Activated CD8-positive, alpha-beta memory T cell treated with anti-CD3 and anti-CD28 coated beads, Interleukin-2, amount 50 U/mL, for 1 hour (primary cell): ENCODE data around the gene HMCES.

Source experiments
- DNase-seq: peaks from one replicate; pipeline ENCODE4 v3.0.0-alpha.2; 2020; ENCODE audit errors: extremely low read depth

The HMCES gene

DNA sequence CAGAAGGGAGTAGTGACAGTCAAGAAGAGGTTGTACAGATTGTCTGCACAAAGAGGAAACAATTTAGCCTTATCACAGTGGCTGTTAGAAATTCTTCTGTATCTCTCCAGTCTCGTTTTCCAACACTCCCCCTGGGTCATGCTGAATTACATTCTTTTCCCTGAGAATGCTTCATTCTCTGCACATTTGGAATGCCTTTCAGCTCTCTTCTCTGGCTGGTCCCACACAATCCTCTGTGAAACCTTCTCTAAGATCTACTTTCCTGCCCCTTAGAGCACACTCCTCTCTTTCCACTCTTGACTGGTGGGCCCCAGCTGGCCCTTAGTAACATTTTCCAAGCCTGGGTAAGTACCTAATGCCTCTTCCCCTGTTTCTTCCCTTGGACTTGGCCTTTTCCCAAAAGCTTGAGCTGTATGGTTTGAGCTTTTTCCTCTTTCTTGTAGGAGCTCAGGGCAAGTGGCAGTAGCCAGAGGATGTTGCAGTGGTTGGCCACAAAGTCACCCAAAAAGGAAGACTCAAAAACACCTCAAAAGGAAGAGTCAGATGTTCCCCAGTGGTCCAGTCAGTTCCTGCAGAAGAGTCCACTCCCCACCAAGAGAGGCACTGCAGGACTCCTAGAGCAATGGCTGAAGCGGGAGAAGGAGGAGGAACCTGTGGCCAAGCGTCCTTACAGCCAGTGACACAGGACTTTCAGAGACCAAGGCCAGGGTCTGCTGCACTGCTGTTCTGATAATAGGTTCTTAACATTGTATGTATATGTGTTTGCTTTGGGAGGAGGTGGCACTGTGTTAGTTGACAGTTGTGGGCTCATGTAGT lies 25.7 kb downstream of the HMCES start:
- no peak for DNase-seq

DNA sequence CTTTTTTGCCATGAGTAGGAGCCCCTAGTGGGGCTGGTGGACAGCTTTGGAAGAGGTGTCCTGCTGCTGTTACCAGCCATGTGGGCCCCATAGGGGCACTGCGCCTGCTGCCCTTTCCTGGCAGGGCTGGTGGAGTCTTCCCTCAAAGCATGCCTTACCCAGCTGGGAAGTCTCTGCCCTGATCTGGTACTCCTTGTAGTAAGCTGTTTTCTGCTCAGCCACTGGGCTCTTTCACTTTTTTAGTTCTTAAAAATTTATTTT lies 26.2 kb downstream of the HMCES start:
- no peak for DNase-seq

DNA sequence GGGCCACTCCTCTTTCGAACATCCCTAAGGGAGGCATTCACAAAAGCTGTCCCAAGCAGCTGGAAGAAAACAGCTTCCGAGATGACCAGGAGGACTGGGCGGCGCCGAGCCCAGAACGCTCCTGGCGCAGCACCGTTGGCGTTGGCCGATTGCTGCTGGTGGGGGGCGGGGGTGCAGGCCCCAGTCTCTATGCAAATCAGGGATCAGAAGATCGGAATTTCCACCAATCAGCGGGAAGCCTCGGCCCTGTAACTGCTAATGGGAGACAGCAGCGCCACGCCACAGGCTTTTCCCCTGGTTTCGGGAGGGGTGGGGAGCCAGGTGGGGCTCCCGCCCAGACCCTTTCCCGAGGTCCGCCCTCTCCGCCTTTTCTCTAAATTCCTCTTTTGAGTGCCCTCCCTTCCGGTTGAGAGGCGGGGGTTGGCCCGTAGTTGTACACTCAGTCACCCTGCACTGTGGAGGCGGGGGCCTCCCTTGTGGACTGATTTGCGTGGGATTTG lies 27.0 kb downstream of the HMCES start:
- DNase-seq: no peak

DNA sequence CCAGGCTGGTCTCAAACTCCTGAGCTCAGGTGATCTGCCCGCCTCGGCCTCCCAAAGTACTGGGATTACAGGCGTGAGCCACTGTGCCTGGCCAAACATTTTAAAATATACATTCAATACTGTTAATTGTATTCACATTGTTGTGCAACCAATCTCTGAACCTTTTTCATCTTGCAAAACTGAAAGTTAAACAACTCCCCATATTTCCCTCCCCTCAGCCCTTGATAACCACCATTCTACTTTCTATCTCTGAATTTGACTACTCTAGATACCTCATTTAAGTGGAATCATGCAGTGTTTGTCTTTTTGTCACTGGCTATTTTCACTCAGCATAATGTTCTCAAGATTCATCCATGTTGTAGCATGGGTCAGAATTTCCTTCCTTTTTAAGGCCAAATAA lies 30.0 kb downstream of the HMCES start:
- DNase-seq: no peak

DNA sequence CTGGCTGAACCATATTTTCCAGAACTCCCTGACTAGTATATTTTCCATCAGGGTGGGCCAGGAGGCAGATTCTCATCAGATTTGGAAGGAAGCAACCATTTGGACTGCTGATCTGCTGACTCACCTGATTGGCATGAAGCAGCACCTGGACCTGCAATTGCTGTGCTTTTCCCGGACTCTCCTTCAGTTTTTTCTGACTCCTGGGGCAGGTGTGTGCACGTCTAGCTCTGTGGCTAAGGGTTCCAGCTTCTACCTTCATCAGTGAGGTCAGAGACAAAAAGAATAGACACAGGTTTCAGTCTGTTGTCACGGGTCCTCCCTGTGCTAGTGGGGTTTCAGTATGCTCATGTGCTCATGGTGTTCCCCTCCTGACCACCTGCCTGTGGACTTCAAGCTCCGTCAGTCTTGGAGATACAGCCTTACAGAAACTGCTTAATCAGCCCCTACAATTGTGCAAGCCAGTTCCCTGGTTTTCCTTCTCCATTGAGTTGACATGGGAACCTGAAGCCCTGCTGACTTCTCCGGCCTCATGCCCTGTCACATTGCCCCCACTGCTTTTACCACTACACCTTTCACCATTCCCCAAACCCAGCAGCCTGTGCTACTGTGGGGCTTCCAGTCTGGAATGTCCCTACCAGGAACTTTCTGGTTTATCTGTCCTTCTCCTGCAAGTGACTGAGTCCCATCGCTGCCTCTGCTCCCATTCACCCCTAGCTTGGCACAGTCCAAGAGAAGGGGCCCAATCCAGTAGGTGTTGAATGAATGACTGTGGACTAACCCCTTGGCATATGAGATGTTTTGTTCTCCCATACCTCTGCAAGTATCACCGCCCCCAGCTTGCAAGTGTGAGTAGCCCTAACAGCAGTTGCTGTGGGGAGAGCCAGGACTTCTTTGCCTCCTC lies 31.7 kb downstream of the HMCES start:
- no peak for DNase-seq

DNA sequence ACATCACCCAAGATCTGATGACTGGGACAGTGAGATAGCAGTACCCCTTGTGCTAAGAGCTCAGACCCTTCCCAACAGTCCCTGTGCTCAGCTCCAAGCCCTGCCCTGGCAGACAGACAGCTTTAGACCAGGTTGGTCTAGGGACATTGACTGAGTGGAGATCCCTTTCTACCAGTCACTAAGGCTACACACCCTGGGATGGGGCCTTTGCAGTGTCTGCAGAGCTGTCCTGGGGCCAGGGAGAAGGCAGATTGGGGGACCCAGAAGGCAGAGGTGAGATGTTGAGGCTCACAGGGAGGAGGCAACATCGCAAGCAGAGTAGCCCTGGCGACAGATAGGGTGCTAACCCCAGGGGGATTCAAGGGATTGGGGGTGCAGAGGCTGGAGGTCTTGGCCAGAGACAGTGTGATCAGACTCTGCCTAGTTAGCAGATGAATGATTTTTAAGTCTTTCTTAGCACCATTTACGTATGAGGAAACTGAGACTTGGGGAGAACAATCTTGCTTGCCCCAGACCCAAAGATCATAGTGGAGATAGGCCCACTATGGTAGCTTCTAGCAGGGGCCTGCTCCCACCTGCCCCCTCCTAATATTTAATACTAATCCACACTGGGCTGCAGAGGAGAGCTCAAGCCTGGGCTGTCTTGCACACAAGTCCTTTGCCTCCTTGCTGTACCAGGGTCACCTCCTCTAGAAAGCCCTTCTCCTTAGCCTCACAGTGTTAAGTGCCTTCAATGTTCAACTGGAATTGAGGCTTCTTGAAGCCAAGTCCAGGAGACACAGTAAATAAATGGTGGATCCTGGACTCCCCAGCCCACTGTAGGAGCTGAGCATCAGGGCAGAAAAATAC lies 32.6 kb downstream of the HMCES start:
- DNase-seq: no peak

DNA sequence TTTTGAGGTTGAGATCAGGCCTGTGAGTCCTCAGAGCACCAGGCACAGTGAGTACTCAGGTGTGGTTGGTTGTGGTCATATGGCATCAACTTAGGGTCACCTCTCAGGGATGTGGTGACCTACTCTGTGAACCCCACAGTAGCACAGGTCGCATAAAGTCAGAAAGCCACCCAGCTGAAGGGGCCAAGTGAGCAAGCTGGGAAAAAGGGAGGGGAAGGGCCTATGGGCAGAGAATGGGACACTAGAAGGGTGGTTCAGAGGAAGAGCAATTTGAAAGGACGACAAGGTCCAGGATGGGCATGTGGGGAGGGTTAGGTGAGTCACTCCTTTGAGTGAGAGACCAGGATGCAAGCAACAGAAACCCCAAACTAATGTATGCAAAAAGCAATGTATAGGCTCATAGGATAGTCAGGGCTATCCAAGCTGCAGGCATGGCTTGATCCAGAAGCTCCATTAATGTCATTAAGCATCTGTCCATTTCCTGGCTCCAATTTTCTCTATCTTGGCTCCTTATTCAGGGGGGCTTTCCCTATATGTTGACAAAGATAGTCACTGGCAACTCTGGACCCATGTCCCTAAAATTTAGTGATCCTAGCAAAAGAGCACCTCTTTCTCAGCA lies 33.5 kb downstream of the HMCES start:
- no peak for DNase-seq

DNA sequence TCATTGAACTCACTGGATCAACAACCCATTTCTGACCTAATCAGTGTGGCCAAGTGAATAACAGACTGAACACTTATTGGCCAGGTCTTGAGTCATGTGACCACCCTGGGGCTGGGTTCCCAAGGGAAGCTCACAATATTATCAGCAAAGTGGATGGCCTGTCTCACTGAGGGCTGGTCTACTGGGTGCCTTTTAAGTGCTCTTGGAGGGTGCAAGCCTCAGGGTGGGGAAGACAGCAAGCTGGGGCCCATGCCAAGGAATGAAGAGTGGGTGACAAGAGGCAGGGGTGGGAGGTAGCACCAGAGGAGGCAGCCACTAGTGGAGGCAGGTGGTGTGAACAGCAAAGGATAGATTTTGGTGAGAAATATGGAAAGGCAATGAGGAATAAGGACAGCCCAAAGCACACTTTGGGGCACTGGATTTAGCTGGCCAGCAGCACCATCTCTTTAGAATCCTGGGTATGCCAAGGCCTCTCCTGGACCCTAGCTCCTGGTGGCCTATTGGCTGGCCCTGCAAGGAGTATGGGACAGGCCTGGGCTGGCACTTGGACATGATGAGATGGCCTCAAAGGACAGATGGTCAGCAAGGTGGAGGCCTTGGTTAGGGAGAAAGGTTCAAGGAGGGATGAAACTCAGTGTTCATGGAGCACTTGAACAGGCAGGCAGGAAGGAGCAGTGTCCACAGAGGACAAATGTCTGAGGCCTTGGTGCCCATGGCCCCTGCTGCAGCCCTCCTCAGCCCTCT lies 34.2 kb downstream of the HMCES start:
- DNase-seq: no peak

DNA sequence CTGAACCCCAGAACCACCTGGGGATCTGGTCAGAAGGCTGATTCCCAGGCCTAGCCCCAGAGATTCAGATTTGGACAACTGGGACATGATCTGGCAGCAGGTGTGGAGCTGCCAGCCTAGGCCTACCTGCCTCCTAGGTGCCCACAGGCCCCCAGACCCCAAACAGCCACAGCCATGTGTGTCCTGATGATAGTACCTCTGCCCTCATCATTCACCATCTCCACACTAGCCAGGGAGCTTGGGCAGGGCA lies 34.7 kb downstream of the HMCES start:
- no peak for DNase-seq

DNA sequence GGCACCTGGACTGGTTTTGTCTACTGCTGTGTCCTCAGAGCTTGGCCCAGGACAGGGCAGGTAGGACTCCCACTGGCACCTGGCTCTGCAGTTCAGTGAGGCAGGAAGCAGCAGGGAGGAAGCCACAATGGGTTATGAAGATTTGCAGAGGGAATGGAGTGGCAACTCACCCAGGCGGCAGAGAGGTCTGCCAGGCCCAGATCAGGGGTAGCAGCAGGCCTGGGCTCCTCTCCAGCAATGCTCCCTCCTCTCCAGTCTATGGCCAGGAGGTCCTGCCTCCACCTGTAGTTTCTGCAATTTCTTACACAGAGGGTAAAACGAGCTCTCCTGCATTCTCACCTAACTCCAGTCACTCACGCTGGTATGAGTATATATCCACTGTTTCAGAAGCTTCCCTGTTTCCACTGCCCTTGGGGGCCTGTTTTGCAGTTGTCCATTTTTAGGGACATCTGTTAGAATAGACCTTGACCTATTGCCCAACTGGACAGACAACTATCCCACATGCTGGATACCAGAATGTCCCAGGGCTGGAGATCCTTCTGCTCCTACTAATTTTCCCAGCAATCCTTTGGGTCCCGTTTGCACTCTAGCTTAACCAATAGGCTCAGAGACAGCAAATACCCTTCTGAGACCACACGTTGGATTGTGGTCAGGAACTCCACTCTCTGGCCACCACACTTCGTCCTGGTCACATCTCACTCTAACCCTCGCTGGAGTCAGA lies 35.2 kb downstream of the HMCES start:
- no peak for DNase-seq

DNA sequence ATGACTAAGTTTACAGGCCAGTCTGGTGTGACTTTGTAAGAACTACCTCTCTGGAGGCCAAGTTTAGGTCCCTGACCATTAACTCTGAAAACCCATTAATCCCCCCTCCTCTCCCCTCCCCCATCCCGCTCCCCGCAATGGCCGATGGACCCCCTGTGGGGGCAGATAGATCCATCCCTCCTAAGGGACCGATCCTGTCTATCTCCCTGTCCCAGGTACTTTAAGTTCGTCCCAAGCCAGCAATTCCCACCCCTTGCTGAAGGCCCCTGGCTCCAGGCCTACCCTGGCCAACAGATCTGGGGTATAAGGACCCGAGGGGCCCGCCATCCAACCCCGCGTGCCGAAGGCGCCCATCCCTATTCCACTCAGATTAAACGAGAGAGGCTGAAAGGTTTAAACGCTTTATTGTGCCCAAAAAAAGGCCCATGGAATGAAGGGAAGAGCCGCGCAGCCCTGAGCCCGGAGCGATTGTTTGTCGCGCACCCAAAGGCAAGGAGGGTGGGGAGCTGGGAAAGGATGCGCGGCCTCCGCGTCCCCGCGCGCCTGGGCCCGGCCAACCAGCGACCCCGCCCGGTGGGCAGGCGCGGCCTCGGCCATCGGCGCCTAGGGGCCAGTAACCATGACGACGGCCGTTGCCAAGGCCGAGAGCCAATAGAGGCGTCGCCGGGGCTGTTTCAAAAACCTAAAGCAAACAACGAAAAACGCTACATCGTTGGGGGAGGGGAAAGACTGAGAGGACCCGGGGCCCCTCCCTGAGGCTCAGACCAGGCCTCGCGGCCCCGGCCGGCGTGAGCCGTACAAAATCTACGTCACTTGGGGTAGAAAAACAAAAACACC lies 35.9 kb downstream of the HMCES start:
- DNase-seq: no peak

DNA sequence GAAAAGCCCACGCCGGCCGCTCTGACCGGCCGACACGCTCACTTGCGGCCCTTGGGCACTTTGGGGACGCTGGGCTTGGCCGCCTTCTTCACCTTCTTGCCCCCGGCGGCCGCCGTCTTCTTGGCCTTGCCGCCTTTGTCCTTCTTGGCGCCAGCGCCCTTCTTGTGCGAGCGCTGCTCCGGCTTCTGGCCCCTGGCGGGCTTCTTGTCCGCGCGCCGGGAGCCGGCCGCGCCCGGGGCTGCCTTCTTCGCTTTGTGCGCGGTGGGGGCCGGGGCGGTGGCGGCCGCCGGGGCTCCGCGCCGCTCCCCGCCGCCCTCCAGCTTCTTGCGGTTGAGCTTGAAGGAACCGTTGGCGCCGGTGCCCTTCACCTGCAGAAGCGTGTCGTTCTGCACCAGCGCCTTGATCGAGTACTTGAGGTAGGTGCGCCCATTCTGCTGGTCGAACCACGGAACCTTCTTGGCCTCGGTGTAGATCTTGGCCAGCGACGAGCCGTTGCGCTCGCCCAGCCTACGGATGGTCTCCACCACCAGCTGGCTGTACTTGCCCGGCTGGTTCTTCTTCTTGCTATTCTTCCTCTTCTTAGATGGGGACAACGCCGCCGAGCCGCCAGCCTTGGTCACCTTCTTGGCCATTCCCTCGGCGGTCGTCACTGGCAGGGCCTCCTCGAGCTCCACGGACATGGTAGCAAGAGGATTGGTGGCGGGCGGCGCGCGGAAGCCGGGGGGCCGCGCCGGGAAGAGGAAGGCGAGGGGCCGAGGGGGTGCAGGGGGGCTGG lies 36.7 kb downstream of the HMCES start:
- DNase-seq: no peak

DNA sequence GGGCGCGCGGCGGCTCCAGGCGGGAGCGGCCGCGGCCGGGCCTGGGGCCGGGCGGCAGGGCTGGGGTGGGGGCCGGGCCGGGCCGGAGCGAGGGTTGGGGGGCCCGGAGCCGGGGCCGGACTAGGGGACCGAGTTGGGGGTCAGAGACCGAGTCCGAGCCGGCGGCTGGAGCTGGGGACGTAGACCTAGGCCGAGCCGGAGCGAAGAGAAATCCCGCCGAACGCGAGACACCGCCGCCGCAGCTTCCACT lies 37.3 kb downstream of the HMCES start:
- no peak for DNase-seq

DNA sequence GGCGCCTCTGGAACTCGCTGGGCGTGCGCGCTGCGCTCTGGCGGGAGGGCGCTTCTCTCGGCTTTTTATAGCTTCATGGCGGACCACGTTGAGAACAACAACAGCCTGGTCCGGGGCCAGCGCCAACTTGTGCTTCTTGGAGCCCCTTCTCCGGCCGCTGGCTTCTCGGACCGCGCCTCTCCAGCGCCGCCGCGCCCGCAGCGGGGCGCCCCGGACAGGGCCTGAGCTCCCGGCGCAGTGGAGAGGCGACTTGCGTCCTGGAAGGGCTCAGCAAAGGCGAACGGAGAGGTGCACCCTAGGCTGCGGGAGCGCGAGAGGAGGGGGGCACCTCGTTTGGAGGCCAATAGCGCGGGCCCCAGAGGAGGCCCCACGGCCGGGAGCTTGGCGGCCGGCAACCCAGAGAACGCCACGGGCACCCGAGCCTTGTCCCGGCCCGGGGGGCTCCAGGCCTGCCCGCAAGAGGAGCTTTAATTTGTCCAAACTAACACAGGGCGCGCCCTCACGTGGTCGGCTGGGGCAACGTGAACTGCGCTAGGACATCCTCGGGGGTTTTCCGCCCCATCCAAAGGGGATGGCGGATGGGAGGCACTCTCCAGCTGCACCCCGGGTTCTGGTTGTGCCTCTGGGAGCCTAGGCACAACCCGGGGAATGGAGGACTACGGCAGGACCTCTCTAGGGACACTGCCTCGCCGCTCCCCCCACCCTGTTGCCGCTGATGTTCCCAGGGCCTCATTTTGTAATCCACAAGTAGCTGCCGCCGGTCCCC lies 37.8 kb downstream of the HMCES start:
- DNase-seq: peak; percentile 58

DNA sequence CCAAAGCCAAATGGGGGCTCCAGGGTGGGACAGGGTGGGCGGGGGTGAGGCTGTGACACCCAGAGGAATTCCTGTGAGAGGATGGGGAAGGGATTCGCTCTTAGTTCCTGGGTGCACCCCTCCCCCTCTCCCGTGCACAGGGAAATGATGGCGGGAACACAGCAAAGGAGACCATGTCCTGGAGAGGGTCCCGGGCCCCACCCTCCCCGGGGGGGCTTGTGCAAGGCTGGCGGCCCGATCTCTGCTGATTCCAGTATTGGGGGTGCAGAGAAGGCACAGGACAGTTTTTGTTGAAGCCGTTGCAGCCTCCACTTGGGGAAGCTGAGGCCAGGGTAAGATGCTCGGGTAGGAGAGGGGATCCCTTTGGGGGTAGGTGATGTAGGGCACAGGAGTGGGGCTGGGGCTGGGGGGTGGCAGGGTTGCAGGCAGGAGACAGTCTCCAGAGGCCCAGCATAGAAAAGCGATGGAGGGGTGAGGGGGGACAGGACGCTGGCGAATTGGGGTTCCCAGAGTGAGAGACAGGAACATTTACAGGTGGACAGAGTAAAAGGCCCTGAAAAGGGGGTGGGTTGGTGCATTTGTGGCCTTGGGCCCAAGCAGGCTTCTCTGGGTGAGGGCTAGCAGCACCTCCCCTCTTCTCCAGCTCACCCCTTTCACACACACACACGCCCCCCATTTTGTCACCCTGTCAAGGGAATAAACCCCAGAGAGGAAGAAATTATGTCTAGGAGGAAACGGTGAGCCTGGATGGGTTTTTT lies 38.5 kb downstream of the HMCES start:
- DNase-seq: no peak

DNA sequence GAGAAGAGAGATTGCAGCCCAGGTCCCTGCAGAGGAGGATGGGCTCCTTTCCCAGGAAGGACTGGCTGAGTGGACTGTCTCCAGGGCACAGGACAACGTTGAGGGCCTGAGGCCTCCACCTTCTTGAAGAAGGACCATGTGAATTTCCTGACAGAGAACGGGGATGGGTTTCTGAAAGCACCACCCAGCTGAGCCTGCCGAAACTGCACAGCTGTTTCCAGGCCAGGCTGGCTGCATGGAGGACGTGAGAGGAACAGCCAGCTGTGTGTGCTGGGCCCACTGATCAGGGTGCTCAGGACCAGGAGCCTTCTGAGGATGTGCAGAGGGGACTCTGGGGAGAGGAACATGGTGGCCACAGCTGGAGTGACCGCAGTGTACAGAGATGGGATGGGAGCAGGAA lies 39.2 kb downstream of the HMCES start:
- no peak for DNase-seq

DNA sequence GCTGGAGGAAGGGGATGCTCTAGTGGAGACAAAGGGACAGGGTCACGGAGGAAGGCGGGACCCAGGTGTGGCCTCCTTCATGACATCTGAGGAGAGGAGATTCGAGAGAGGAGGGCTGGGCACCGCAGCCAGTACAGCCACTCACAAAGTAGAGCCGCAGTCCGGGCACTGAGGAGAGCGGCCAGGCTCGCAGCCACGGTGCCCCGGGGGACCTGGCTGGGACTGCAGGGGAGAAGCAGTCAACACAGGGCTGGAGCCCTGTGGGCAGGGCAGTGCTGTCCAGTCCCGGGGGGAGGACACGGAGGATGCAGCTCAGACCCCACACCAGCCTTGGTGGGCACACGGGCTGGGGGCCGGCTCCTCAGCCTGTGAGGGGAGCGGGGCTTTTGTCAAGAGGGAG lies 40.3 kb downstream of the HMCES start:
- no peak for DNase-seq

DNA sequence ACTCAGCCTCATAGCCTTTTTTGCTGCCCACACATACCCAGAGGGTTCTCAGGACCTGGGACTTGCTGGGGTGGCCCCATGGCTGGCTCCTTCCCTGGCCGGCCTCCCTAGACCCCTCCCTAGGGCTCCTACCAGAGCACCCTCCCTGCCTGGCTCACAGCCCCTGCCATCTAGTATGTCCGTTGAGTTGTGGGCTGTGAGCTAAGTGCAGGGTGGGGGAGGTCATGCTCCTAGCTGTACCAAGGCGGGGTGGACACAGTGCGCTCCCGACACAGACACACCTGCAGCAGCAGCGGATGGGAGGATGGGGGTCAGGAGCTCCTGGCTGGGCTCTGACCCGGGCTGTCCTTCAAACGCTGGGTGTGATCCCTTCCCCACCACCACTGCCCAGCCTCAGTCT lies 41.6 kb downstream of the HMCES start:
- DNase-seq: no peak
